GM18907 (cell line): ENCODE data around the gene TSPAN18.

Experiments used
- ATAC-seq: cut with Tn5 transposase; IDR thresholded peaks from one replicate; pipeline ENCODE4 v1.9.1; 2021; ENCODE audit warnings: mild to moderate bottlenecking, moderate library complexity; ENCODE audit not compliant: unreplicated experiment

TSPAN18 gene

GRCh38 chr11:44817207-44817949 lies 90.6 kb downstream of the TSPAN18 start:
- ATAC-seq: no peak

DNA sequence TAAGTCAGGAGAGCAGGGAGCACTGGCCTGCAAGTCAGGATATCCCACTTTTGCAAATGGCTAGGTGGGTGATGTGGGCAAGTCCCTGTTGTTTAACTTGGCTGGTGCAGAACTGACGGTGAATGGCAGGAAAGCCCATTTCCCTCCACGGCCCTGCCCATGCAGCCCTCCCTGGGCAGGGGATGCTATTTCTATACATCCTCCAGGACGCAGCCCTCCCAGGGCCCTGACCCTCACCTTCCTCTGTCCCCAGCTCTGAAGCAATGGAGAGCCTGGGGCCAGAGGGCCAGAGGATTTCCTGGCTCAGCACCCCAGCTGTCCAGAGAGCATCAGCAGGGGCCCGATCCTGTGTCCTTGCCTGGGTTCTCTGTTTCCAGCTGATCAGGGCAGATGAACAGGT lies 91.3 kb downstream of the TSPAN18 start:
- ATAC-seq: no peak

GRCh38 chr11:44819346-44819745 lies 92.6 kb downstream of the TSPAN18 start:
- no peak for ATAC-seq

DNA sequence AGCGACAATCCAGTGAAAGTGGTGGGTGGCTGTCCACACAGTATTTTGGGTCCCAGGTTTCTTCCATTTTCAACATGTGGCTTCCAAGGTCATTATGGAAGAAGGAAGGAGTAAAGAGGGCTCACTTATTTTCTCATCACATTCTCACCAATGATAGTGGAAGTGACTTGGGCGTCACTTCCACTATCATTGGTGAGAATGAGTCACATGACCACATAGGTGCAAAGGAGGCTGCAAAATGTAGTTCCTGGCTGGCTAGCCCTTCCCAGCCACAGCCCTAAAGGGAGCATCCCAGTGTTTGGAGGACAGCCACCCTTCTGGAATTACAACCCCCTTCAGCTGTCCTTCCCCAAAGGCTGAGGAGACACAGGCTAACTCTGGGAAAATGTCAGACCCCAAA lies 95.6 kb downstream of the TSPAN18 start:
- ATAC-seq: no peak

DNA sequence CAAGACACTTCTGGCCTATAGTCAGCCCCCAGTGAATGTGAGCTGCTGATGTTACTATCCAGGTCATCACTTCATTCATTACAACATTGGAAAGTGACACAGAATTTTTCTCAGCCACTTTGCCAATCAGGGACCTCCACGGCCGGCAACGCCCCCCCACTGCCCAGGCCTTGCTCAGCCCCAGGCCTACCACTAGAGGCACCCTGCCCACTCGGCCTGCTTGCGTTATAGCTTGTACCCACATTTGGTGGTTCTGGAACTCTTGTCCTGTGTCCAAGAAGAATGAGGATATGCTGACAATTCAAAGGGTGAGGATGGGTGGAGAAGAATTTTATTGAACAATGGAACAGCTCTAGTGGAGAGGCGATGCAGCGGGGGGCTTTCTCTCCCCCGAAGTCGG lies 96.2 kb downstream of the TSPAN18 start:
- no peak for ATAC-seq

GRCh38 chr11:44823868-44824267 lies 97.1 kb downstream of the TSPAN18 start:
- ATAC-seq: no peak

GRCh38 chr11:44824300-44824704 lies 97.5 kb downstream of the TSPAN18 start:
- no peak for ATAC-seq

GRCh38 chr11:44825058-44825785 lies 98.5 kb downstream of the TSPAN18 start:
- no peak for ATAC-seq

DNA sequence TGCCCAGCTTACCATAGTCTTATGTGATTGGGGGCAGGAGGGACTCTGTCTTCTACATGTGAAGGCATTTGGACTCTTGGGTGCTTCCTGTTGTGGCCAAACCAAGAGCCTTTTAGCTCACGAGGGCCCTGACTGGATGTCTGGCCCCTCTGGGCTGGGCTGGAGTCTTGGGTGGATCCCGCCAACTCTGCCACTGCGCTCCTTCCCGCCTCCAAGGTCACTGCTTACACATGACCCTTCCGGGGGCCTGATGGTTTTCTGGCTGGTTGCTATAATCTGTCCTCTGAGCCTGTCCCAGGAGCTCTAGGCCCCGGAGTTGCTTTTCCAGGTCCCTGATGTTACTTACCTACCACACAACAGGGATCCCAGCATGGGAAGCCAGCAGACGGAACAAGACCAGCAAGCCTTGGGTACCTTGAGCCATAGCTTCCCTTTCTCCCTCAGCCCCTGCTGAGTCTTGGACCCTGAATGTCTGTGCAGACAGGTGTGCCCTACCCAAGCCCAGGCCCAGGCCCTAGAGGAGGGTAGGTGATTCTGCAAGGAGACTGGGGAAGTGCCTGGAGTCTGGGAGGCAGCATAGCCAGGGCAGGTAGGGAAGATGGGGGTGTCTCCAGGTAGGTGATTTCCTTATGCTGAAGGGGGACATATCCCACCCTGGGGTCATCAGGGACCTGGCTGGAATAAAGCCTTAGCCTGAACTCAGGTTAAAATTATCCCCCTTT lies 100.3 kb downstream of the TSPAN18 start:
- no peak for ATAC-seq

DNA sequence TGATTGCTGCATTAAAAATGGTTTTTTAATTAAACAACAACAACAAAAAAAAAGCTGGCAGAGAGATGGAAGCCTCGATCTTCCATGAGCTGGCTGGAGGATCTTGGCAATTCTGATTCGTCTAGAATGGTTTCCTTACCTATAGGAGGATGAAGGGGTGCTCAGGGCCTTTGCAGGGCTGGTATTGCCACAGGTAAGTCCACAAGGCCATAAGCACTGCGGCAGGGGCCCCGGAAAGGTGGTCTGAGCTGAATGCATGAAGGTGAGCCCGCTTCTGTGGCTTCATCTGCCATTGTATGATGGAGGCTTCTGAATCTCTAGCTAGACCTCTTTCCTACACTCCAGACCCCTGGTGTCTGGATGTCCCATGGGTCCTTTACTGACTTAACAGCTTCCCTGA lies 101.5 kb downstream of the TSPAN18 start:
- ATAC-seq: no peak

DNA sequence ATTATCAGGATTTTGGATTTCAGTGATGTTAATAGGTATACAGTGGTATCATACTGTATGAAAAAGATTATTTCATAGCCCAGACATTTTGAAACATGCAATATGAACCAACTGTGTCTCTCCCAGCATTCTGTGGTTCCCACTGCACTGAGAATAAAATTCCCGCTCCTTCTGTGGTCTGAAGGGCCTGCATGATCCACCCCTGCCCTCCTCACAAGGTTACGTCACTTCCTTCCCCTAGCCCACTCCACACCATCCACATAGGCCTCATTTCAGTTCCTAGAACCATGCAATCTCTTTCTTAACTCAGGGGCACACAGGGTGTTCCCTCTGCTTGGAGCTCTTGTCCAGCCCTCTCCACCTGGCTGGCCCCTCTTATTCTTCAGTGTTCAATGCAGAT lies 103.1 kb downstream of the TSPAN18 start:
- no peak for ATAC-seq

DNA sequence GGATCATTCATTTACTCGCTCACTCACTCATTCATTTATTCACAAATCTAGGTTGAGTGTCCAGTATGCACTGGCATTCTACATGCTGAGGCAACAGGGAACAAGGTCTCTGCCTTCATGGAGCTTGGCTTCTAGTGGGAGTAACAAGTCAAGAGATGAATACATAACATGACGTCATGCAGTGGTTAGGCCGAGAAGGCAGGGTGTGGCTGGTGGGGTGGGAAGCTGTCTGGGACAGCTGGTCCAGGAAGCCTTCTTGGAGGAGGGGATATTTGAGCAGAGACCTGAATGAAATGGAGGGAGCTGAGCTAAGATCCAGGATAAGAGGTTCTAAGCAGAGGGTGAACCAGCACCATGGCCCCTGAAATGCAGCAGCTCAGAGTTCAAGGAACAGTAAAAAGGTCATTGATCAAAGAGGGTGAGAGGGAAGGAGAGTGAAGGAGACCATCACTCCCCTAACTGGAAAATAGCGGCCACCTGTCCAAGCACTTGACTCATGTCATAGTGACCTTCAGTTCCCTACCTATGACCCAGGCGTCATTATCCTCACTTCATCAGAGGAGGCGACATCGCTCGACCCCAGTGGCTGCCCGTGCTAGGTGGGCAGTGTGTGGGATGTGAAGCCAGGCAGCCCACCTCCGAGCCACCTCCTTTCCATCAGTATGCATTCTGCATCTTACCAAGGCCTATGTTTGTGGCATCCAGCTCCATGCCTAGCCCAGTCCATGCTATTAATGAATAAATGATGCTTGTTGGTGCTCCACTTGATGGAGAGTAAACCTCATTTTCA lies 105.0 kb downstream of the TSPAN18 start:
- ATAC-seq: no peak

DNA sequence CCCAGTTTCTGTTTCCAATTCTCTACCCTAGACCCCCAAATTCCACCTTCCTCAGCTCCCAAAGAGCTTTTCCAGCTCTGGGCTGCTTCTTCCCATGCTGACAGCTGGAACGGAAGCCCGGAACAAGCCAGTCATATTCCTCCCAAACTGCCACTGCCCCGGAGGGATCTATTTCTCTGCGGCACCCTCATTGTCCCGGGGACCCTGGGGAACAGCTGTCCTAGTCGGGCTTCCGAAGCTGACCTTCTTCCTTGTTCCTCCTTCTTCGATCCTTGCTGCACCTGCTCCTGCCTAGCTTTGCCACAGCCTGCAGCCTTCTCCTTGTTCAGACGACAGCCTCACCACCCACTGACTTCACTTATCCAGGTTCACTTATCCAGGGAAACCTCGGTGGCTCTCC lies 105.7 kb downstream of the TSPAN18 start:
- no peak for ATAC-seq

GRCh38 chr11:44833221-44833876 lies 106.6 kb downstream of the TSPAN18 start:
- no peak for ATAC-seq

GRCh38 chr11:44833877-44834452 lies 107.2 kb downstream of the TSPAN18 start:
- ATAC-seq: no peak

DNA sequence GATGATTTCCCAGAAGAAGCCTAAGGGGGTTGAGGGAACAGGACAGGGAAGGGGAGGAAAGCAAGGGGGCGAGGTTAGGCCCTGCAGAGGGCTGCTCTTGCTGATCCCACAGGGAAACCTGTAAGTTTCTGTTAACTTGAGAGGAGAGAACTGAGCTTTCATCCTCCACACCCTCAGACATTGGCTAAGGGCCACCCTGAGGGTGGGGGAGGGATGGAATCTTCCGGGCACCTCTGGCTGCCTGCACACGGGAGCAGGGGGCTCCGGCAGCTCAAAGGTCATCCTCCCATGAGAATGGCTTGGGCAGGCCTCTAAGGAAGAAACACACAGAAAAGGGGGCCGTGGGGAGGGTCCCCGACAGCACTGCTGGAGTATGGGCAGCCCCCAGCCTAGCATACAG lies 108.1 kb downstream of the TSPAN18 start:
- ATAC-seq: no peak

- no peak for ATAC-seq
Measured at GRCh38 chr11:44835296-44835695, 108.5 kb downstream of the TSPAN18 start.

GRCh38 chr11:44835938-44836337 lies 109.2 kb downstream of the TSPAN18 start:
- no peak for ATAC-seq

GRCh38 chr11:44837661-44838060 lies 110.9 kb downstream of the TSPAN18 start:
- ATAC-seq: no peak

GRCh38 chr11:44839458-44840084 lies 112.8 kb downstream of the TSPAN18 start:
- ATAC-seq: no peak
